Transverse colon (tissue), 4 donors: ENCODE results near the gene GAGE12E.
"Not testable (repeated sequence)": the region's sequence is repeated elsewhere in the genome, so short reads cannot be mapped to it uniquely, and the experiment has no call there.

Experiments
- CTCF ChIP-seq, 5 experiments: fragments of 200-600 bp in 3 of 5; fragments of 450-650 bp in 2 of 5; sonication (generic) in 3 of 5; IDR thresholded peaks; 1 replicate in 2 of 5; 2 replicates in 3 of 5; pipeline ENCODE4 v1.5.1; 2016 to 2017; ENCODE audit warnings: antibody characterized with exemption in 5 of 5, inconsistent platforms in 3 of 5, mild to moderate bottlenecking in 2 of 5, moderate library complexity in 1 of 5
- EP300 ChIP-seq: sonication (generic); formaldehyde crosslinking; IDR thresholded peaks from one replicate; pipeline ENCODE4 v1.6.1; 2017; ENCODE audit warnings: antibody characterized with exemption, low read depth
- POLR2A ChIP-seq: fragments of 450-650 bp; IDR thresholded peaks from one replicate; pipeline ENCODE4 v1.6.1; 2016; ENCODE audit warnings: antibody characterized with exemption, mild to moderate bottlenecking, moderate library complexity
- POLR2AphosphoS5 ChIP-seq, 3 donors: sonication (generic); formaldehyde crosslinking; IDR thresholded peaks; one replicate each; pipeline ENCODE4 v1.6.1; 2016; ENCODE audit warnings: antibody characterized with exemption in 3 of 3

DNA sequence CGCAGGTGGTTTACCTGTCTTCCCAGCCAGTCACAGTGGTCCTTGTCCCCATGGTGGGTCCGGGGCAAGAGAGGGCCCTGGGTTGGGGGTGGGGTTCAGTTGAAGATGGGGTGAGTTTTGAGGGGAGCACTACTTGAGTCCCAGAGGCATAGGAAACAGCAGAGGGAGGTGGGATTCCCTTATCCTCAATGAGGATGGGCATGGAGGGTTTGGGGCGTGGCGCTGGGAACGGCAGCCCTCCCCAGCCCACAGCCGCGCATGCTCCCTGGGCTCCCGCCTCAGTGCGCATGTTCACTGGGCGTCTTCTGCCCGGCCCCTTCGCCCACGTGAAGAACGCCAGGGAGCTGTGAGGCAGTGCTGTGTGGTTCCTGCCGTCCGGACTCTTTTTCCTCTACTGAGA, 38.1 kb downstream of the GAGE12E start, which contains the start of gene GAGE2A:
- TF ChIP-seq CTCF (IDR thresholded peaks at IDR 0.05); POLR2A; EP300; POLR2AphosphoS5 (IDR thresholded peaks at IDR 0.05): not testable (repeated sequence)
